HEK293 (cell line): ENCODE data around the gene TFPT.

Experiments used
- CTCF ChIA-PET: fragments of 350-600 bp; formaldehyde crosslinking; extraction: SDS; loops from one replicate; lab custom pipeline; 2021; ENCODE audit warnings: antibody characterized with exemption; lab: Yijun Ruan, JAX
- POLR2A ChIA-PET: fragments of 300-600 bp; formaldehyde crosslinking; extraction: SDS; loops from one replicate; lab custom pipeline; 2020; ENCODE audit warnings: antibody characterized with exemption, inconsistent platforms; lab: Yijun Ruan, JAX
- H3K27ac ChIP-seq: fragments of 200-500 bp; sonication (Bioruptor generic); 2 replicates; pipeline ENCODE4 v1.5.1; 2014; ENCODE audit warnings: low read depth, low read length, control low read depth, inconsistent platforms; ENCODE audit errors: extremely low read depth
- H3K36me3 ChIP-seq, 2 experiments: fragments of 200-500 bp in 1 of 2; sonication (Bioruptor generic) in 1 of 2; 1 replicate in 1 of 2; 2 replicates in 1 of 2; pipeline ENCODE4 v1.5.1; 2014 to 2017; ENCODE audit warnings: inconsistent platforms in 2 of 2, low read length in 2 of 2; ENCODE audit not compliant: control insufficient read depth in 2 of 2, insufficient read depth in 1 of 2
- H3K4me1 ChIP-seq: fragments of 200-500 bp; sonication (Bioruptor generic); 2 replicates; pipeline ENCODE4 v1.5.1; 2014; ENCODE audit warnings: mild to moderate bottlenecking, low read length, inconsistent platforms; ENCODE audit not compliant: control insufficient read depth, insufficient read depth
- H3K4me3 ChIP-seq: 2 replicates; pipeline ENCODE4 v1.5.1; 2011; ENCODE audit warnings: low read depth, mild to moderate bottlenecking, control low read depth, low read length, moderate library complexity
- H3K9me3 ChIP-seq: fragments of 200-500 bp; sonication (Bioruptor generic); 2 replicates; pipeline ENCODE4 v1.5.1; 2014; ENCODE audit warnings: low read depth, low read length, inconsistent platforms; ENCODE audit not compliant: control insufficient read depth, insufficient read depth
- CTCF ChIP-seq: fragments of 450-650 bp; formaldehyde crosslinking; IDR thresholded peaks from 2 replicates; pipeline ENCODE4 v1.5.1; 2016; ENCODE audit warnings: missing biosample characterization, missing genetic modification characterization
- GLIS1 ChIP-seq: fragments of 450-650 bp; formaldehyde crosslinking; IDR thresholded peaks from 2 replicates; pipeline ENCODE4 v1.5.1; 2016; ENCODE audit warnings: missing biosample characterization, missing genetic modification characterization
- HOXC10 ChIP-seq: sonication (generic); formaldehyde crosslinking; IDR thresholded peaks from 2 replicates; pipeline ENCODE4 v1.8.1; 2023; ENCODE audit warnings: mild to moderate bottlenecking, missing genetic modification reagents
- KLF10 ChIP-seq: fragments of 450-650 bp; IDR thresholded peaks from 2 replicates; pipeline ENCODE4 v1.5.1; 2018; ENCODE audit warnings: missing biosample characterization, mild to moderate bottlenecking, missing genetic modification characterization
- KLF17 ChIP-seq: fragments of 450-650 bp; formaldehyde crosslinking; IDR thresholded peaks from 2 replicates; pipeline ENCODE4 v1.5.1; 2016; ENCODE audit warnings: missing biosample characterization, missing genetic modification characterization
- PRDM1 ChIP-seq: fragments of 450-650 bp; formaldehyde crosslinking; IDR thresholded peaks from 2 replicates; pipeline ENCODE4; 2016; ENCODE audit warnings: missing biosample characterization, missing genetic modification characterization
- TCF7L2 ChIP-seq: IDR thresholded peaks from 2 replicates; pipeline ENCODE4 v1.6.1; 2011; ENCODE audit warnings: low read depth, mild to moderate bottlenecking, inconsistent platforms, low read length, moderate library complexity, borderline replicate concordance
- TSHZ1 ChIP-seq: fragments of 450-650 bp; formaldehyde crosslinking; IDR thresholded peaks from 2 replicates; pipeline ENCODE4 v1.5.1; 2016; ENCODE audit warnings: missing biosample characterization, missing genetic modification characterization, borderline replicate concordance
- ZNF112 ChIP-seq: fragments of 450-650 bp; formaldehyde crosslinking; IDR thresholded peaks from 2 replicates; pipeline ENCODE4 v1.5.0; 2017; ENCODE audit warnings: missing biosample characterization, missing genetic modification characterization
- ZNF174 ChIP-seq: fragments of 450-650 bp; formaldehyde crosslinking; IDR thresholded peaks from 2 replicates; pipeline ENCODE4 v1.5.0; 2017; ENCODE audit warnings: missing biosample characterization, mild to moderate bottlenecking, missing genetic modification characterization
- ZNF239 ChIP-seq: fragments of 450-650 bp; formaldehyde crosslinking; IDR thresholded peaks from 2 replicates; pipeline ENCODE4 v1.5.1; 2016; ENCODE audit warnings: missing biosample characterization, missing genetic modification characterization
- ZNF280C ChIP-seq: fragments of 450-650 bp; formaldehyde crosslinking; IDR thresholded peaks from 2 replicates; pipeline ENCODE4 v1.5.1; 2016; ENCODE audit warnings: missing biosample characterization, missing genetic modification characterization
- ZNF404 ChIP-seq: fragments of 450-650 bp; formaldehyde crosslinking; IDR thresholded peaks from 2 replicates; pipeline ENCODE4 v1.5.1; 2017; ENCODE audit warnings: missing biosample characterization, missing genetic modification characterization
- ZNF513 ChIP-seq: fragments of 450-650 bp; IDR thresholded peaks from 2 replicates; pipeline ENCODE4 v1.5.1; 2018; ENCODE audit warnings: missing biosample characterization, missing genetic modification characterization
- ZNF544 ChIP-seq: fragments of 450-650 bp; formaldehyde crosslinking; IDR thresholded peaks from 2 replicates; pipeline ENCODE4 v1.5.0; 2017; ENCODE audit warnings: missing biosample characterization, missing genetic modification characterization
- ZNF548 ChIP-seq: fragments of 450-650 bp; formaldehyde crosslinking; IDR thresholded peaks from 2 replicates; pipeline ENCODE4 v1.5.1; 2016; ENCODE audit warnings: missing biosample characterization, missing genetic modification characterization
- ZNF560 ChIP-seq: fragments of 450-650 bp; formaldehyde crosslinking; IDR thresholded peaks from 2 replicates; pipeline ENCODE4 v1.5.1; 2017; ENCODE audit warnings: missing biosample characterization, missing genetic modification characterization, borderline replicate concordance
- ZNF623 ChIP-seq: fragments of 450-650 bp; formaldehyde crosslinking; IDR thresholded peaks from 2 replicates; pipeline ENCODE4 v1.5.1; 2016; ENCODE audit warnings: missing biosample characterization, missing genetic modification characterization
- ZXDB ChIP-seq: fragments of 450-650 bp; formaldehyde crosslinking; IDR thresholded peaks from 2 replicates; pipeline ENCODE4 v1.5.1; 2016; ENCODE audit warnings: missing biosample characterization, missing genetic modification characterization

The TFPT gene

GRCh38 chr19:54069470-54069869 is 46.0 kb downstream of the TFPT start (continued):
- TF ChIP-seq ZNF280C (tag by site-specific recombination) (no peak), ZNF239 (tag by site-specific recombination) (no peak), CTCF (tag by site-specific recombination) (no peak)

- H3K4me1 ChIP-seq, result no peaks in the 10 kb centered on the region
- H3K27ac ChIP-seq, result no peak within 1 kb of the TSS
- no peaks in the 10 kb centered on the region for H3K36me3 ChIP-seq
- POLR2A ChIA-PET, result no interaction called here
- CTCF ChIA-PET, result interaction anchor here (0.6 to 1.0 kb wide), 4 partner anchors 34 to 563 kb away, joined by 3 to 5 read pairs (median 3); no protein-coding TSS in a partner anchor
- TF ChIP-seq HOXC10 (CRISPR knock-in tag) (no peak), KLF17 (tag by site-specific recombination) (no peak), ZNF544 (tag by site-specific recombination) (no peak), ZNF112 (tag by site-specific recombination) (no peak), ZNF513 (no peak), TSHZ1 (no peak), KLF10 (no peak), ZNF174 (tag by site-specific recombination) (no peak), TCF7L2 (no peak), GLIS1 (tag by site-specific recombination) (no peak), ZNF623 (no peak), PRDM1 (no peak), ZNF548 (tag by site-specific recombination) (no peak), ZNF404 (no peak), ZNF560 (tag by site-specific recombination) (no peak), ZXDB (tag by site-specific recombination) (no peak)
- no peaks in the 10 kb centered on the region for H3K9me3 ChIP-seq
- no peak within 1 kb of the TSS for H3K4me3 ChIP-seq
Observed at GRCh38 chr19:54063350-54064116, 51.9 kb downstream of the TFPT start, which contains the start of gene VSTM1. VSTM1 (minus strand) TSS chr19:54063897; CDS start chr19:54063777, 120 bp downstream.
